CD4-positive, alpha-beta T cell (primary cell): ENCODE data around the gene USP3. TPM values are rescaled to one million over a fixed set of nuclear protein-coding genes. Genes with fewer than 3 reads are reported as not detected.

Source experiments
- ATAC-seq: fragments of 200-7000 bp; cut with Tn5 transposase; one replicate; pipeline ENCODE4 v1.10.0; 2022; ENCODE audit warnings: mild to moderate bottlenecking; ENCODE audit not compliant: poor library complexity
- CTCF ChIA-PET: fragments of 350-600 bp; sonication (Branson Sonifier 250); formaldehyde crosslinking; loops from one replicate; lab custom pipeline; 2021; ENCODE audit warnings: antibody characterized with exemption, inconsistent platforms; lab: Charles Lee
- POLR2A ChIA-PET: fragments of 350-600 bp; sonication (Branson Sonifier 250); formaldehyde crosslinking; loops from one replicate; lab custom pipeline; 2021; ENCODE audit warnings: antibody characterized with exemption, inconsistent platforms; lab: Charles Lee
- DNase-seq, 14 experiments: peaks; one replicate each; pipeline ENCODE4 v3.0.0-alpha.2; 2013 to 2020; ENCODE audit warnings: mixed read lengths in 2 of 14
- H3K27ac ChIP-seq, 2 donors: one replicate each; pipeline versions ENCODE4 v1.5.1 to v1.7.0; 2013; ENCODE audit warnings: low read length in 2 of 2, low read depth in 1 of 2, mild to moderate bottlenecking in 1 of 2
- H3K27me3 ChIP-seq, 2 experiments: 1 replicate in 1 of 2; 2 replicates in 1 of 2; pipeline versions ENCODE4 v1.6.1 to v1.7.0; 2013; ENCODE audit warnings: low read length in 2 of 2, control low read depth in 1 of 2, mild to moderate bottlenecking in 1 of 2, moderate library complexity in 1 of 2; ENCODE audit not compliant: insufficient read depth in 2 of 2, control insufficient read depth in 1 of 2
- H3K36me3 ChIP-seq: one replicate; pipeline ENCODE4 v1.6.1; 2013; ENCODE audit warnings: low read length, control low read depth; ENCODE audit not compliant: insufficient read depth
- H3K4me1 ChIP-seq: one replicate; pipeline ENCODE4 v1.6.1; 2013; ENCODE audit warnings: low read length, control low read depth; ENCODE audit not compliant: insufficient read depth
- H3K4me3 ChIP-seq: one replicate; pipeline ENCODE4 v1.5.1; 2013; ENCODE audit warnings: mild to moderate bottlenecking, low read length, moderate library complexity
- H3K9me3 ChIP-seq, 2 experiments: 1 replicate in 1 of 2; 2 replicates in 1 of 2; pipeline versions ENCODE4 v1.6.1 to v1.7.0; 2013; ENCODE audit warnings: low read length in 2 of 2, mild to moderate bottlenecking in 2 of 2, control low read depth in 1 of 2, moderate library complexity in 1 of 2; ENCODE audit not compliant: control insufficient read depth in 1 of 2, insufficient read depth in 1 of 2
- H3K27ac Mint-ChIP-seq: one replicate; pipeline ENCODE4 v1.8.0; 2020; ENCODE audit warnings: mixed read lengths
- H3K27me3 Mint-ChIP-seq: one replicate; pipeline ENCODE4 v1.8.0; 2021; ENCODE audit warnings: mixed read lengths
- H3K36me3 Mint-ChIP-seq: one replicate; pipeline ENCODE4 v1.8.0; 2021; ENCODE audit warnings: low read depth, mixed read lengths
- H3K4me1 Mint-ChIP-seq: one replicate; pipeline ENCODE4 v1.8.0; 2021; ENCODE audit warnings: low read depth, mixed read lengths
- H3K4me3 Mint-ChIP-seq: one replicate; pipeline ENCODE4 v1.8.0; 2020; ENCODE audit warnings: mild to moderate bottlenecking, mixed read lengths
- H3K9me3 Mint-ChIP-seq: one replicate; pipeline ENCODE4 v1.8.0; 2020; ENCODE audit warnings: mixed read lengths
- CTCF ChIP-seq: fragments of 200-600 bp; IDR thresholded peaks from one replicate; pipeline ENCODE4 v1.8.0; 2022; ENCODE audit warnings: antibody characterized with exemption, mild to moderate bottlenecking
- intact Hi-C, 2 experiments: fragments of 100-400 bp; cut with DNase I in 1 of 2; cut with micrococcal nuclease in 1 of 2; formaldehyde crosslinking; loops; one replicate each; pipeline versions ENCODE4 v1.15.1 to v1.9.0; 2023 to 2025; cut with DNase I, micrococcal nuclease
- total RNA-seq, 174 experiments: library from RNA in 2 of 174; stranded (reverse) in 2 of 174; gene quantifications; one replicate each; pipeline ENCODE4 v1.2.3 and lab custom pipeline; 2021 to 2026

Gene USP3
- total RNA-seq, 2 experiments from 2014 or later: 280 to 282 TPM

- ATAC-seq: no peak
- TF ChIP-seq CTCF: no peak
- H3K9me3 Mint-ChIP-seq: no peaks in the 10 kb centered on the region
- H3K27ac Mint-ChIP-seq: no peak overlapping the region
- H3K27me3 ChIP-seq: no peaks in the 10 kb centered on the region
- H3K36me3 ChIP-seq: no peaks in the 10 kb centered on the region
- peak overlapping the region; percentile 30 for H3K4me3 ChIP-seq
- H3K4me1 Mint-ChIP-seq: peaks cover 60% of the 10 kb centered on the region
- CTCF ChIA-PET: interaction anchor here (1.0 kb wide), 1 partner anchor 13 kb away, joined by 4 read pairs; no protein-coding TSS in a partner anchor
- no peaks in the 10 kb centered on the region for H3K27me3 Mint-ChIP-seq
- H3K9me3 ChIP-seq: peaks cover 0 to 4% of the 10 kb centered on the region in 2 experiments
- peak in 2 of 14 experiments; percentile 42 to 43 for DNase-seq
- H3K27ac ChIP-seq: peak overlapping the region; percentile 88 to 99
- POLR2A ChIA-PET: interaction anchor here (0.9 to 8.7 kb wide), 7 partner anchors 10 to 102 kb away, joined by 3 to 367 read pairs (median 5); no protein-coding TSS in a partner anchor
- H3K36me3 Mint-ChIP-seq: peaks cover 12% of the 10 kb centered on the region
- H3K4me1 ChIP-seq: peaks cover 85% of the 10 kb centered on the region
- H3K4me3 Mint-ChIP-seq: peak overlapping the region; percentile 95
- intact Hi-C loops: loop anchor here in 1 of 2 experiments (10.0 kb wide), 2 partner anchors 306 to 594 kb away; partner anchors contain the start of genes CIAO2A and SNX1
Observed at GRCh38 chr15:63500265-63501250, 3.8 kb upstream of the USP3 start.

- peak overlapping the region; percentile 67 to 99 for H3K27ac ChIP-seq
- ATAC-seq (no peak), DNase-seq (peak in 6 of 14 experiments; percentile 28 to 87 (median 60))
- H3K27me3 ChIP-seq: no peaks in the 10 kb centered on the region
- no peak for TF ChIP-seq CTCF
- peak overlapping the region; percentile 95 for H3K4me3 Mint-ChIP-seq
- H3K9me3 Mint-ChIP-seq: no peaks in the 10 kb centered on the region
- peaks cover 54% of the 10 kb centered on the region for H3K4me1 Mint-ChIP-seq
- ChIA-PET POLR2A (interaction anchor here (0.9 to 8.7 kb wide), 7 partner anchors 9 to 101 kb away, joined by 3 to 367 read pairs (median 5); no protein-coding TSS in a partner anchor), CTCF (interaction anchor here (1.0 kb wide), 1 partner anchor 14 kb away, joined by 4 read pairs; no protein-coding TSS in a partner anchor)
- H3K4me1 ChIP-seq: peaks cover 78% of the 10 kb centered on the region
- peak overlapping the region; percentile 30 for H3K4me3 ChIP-seq
- H3K36me3 Mint-ChIP-seq: peaks cover 21% of the 10 kb centered on the region
- intact Hi-C loops: loop anchor here in 1 of 2 experiments (10.0 kb wide), 2 partner anchors 307 to 593 kb away; partner anchors contain the start of genes CIAO2A and SNX1
- no peaks in the 10 kb centered on the region for H3K36me3 ChIP-seq
- H3K27ac Mint-ChIP-seq: no peak overlapping the region
- H3K9me3 ChIP-seq: peaks cover 0 to 4% of the 10 kb centered on the region in 2 experiments
- no peaks in the 10 kb centered on the region for H3K27me3 Mint-ChIP-seq
Observed at GRCh38 chr15:63501256-63502089, 2.9 kb upstream of the USP3 start.
